ENCODE data around the gene MYO6.

The MYO6 gene

DNA sequence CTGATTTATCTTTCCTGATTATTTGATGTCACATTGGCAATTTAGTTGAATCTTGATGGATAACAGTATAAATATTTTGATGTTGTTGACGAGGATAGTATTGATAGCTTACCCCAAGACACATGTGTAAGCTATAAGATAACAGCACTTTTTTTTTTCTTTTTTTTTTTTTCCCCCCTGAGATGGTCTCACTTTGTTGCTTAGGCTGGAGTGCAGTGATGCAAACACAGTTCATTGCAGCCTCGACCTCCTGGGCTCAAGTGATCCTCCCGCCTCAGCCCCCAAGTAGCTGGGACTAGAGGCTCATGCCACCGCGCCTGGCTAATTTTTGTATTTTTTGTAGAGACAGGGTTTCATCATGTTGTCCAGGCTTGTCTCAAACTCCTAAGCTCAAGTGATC is 21.8 kb downstream of the MYO6 start:
- no peak for FAIRE-seq

DNA sequence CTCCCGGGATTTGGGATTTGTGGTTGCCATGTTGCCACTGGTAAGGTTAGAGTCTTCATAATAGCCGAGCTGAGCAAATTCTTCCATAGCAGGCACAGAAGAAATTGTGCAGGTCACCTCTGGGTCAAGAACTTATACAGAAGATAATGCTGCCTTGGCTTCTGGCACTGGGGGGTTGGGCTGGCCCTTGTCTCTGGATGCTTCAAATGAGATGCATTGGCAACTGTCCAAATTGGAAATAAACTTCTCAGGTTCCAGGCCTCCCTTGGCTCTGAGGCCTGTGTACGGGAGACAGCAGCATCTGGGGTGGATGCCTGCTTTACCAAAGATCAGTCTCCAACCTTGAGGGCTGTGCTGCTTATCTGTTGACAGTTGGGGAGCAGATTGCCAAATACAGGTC is 26.2 kb downstream of the MYO6 start:
- FAIRE-seq = no peak

DNA sequence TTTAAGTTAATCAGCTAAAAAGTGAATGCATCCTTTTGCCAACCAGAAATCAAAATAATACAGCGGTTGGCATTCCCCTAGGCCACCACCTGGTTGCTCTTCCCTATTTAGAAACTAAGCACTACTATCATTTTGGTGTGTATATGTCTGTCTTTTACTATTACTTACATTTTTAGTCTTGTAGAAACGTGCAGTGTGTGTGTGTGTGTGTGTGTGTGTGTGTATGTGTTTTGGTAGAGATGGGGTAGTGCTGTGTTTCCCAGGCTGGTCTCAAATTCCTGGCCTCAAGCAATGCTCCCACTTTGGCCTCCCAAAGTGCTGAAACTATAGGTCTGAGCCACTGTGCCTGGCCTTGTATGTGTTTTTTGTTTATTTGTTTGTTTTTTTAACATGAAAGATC is 27.4 kb downstream of the MYO6 start:
- no peak for FAIRE-seq

DNA sequence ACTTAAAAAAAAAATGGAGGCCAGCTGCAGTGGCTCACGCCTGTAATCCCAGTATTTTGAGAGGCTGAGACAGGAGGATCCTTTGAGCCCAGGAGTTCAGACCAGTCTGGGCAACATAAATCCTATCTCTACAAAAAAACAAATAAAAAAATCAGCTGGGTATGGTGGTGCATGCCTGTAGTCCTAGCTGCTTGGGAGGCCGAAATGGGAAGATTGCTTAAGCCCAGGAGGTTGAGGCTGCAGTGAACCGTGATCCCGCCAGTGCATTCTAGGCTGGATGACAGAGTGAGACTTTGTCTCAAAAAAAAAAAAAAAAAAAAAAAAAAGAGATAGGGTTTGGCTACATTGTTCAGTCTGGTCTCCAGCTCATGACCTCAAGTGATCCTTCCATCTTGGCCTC is 29.7 kb downstream of the MYO6 start:
- FAIRE-seq = no peak

DNA sequence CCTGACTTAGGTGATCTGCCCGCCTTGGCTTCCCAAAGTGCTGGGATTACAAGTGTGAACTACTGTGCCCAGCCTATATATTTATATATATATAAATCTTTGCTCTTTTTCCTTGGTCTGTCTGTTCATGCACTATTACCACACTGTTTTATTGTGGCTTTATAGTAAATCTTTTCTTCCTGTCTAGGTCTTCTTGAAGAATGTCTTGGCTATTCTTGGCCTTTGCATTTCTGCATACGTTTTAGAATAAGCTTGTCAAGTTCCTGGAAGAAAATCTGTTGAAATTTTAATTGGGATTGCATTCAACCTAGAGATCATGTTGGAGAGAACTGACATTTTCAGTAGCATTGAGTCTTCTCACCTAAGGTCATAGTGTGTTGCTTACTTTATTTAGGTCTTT is 37.1 kb downstream of the MYO6 start:
- no peak for FAIRE-seq

DNA sequence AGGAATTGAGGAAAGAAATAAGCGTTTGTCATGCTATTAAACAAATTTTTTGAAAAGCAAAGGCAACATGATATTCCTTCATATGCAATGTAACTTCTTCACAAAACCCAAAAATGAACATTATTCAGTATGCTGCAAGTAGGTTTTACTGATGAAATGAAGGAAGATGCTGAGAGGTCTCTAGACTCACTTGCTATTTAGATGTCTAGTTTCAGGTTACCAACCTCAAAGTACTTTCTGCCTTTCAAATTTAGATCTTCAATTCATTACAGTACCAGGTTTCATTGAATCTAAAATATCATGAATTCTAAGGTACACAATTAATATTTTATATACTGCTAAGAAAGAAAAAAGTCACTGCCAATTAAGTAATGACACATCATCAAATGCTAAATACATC is 39.9 kb downstream of the MYO6 start:
- no peak for FAIRE-seq

DNA sequence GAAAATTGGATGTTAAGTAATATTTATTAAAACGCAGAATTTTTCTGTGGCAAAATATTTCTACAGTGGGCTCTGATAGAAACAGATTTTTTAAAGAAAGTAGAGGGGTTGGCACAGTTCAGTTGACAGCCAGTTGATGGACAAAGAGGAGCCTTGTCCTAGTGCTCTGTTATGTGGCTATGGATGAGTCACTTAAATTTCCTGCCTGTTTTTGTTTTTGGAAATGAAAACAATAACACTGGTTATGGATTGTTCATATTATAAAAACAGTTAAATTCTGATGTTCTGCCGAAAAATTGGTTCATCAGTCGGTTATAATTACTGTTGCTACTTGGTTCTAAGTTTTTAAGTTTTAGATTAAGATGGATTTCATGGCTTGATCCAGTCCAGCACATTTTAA is 42.8 kb downstream of the MYO6 start:
- FAIRE-seq = no peak

DNA sequence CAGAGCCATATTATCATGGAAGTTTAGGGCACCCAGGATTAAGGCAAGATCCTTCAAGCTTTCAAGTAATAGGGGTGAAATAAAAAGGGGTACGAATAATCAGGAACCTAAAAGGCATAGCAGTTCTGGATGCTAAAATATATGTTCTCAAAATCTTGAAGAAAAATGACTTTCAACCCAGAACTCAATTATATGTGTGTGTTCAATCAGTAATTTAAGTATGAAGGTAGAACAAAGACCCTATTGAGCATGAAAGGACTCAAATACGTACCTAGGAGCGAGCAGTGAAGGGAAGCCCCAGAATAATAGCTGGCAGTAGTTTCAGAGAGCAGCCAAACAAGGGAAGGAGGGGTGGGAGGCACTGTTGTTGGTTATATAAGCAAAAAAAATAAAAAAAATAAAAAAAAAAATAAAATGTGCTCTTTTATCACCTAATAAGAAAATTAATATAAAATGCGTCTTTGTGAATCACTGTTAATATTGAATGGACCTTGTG is 45.4 kb downstream of the MYO6 start:
- no peak for FAIRE-seq

DNA sequence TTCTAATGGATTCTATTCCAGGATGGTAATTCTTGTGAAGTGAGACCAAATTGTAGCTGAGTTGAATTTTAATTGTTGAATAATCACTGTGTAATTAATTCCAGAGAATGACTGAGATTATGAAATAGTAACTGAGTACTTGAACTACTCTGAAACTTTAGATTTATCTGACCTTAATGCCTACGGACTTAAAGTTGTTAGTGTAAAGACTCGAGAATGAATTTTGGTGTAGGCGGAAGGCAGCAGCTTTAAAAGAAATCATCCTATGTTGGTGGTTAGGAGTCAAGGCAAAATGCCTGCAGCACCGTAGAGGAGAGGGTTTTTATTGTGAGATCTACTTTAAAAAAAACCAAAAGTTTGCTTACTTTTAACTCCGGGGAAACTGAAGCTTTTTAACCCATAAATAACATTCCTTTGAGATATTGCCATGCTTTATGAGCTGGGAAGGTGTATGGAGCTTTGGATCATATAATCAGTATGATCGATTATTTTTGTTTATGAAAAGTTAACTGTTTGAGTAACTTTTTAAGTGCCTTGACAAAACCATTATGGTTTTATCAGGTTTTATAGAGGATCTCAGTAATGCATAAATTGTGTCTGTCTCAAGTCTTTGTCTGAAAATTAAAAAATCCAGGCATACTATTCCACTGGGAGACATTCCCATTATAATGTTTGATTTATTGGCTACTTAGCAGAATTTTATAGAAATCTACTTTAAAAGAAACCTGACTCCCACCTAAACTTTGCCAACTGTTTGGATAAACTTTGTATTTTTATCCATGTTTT is 46.1 kb downstream of the MYO6 start:
- FAIRE-seq = no peak

DNA sequence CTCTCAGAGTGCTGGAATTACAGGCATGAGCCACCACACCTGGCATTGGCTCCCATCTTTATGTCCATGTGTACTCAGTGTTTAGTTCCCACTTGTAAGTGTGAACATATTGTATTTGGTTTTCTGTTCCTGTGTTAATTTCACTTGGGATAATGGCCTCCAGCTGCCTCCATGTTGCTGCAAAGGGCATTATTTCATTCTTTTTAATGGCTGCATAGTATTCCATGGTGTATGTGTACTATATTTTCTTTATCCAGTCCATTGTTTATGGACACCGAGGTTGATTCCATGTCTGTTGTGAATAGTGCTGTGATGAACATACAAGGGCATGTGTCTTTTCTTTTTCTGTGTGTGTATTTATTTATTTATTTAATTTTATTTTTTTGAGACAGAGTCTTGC is 47.7 kb downstream of the MYO6 start:
- FAIRE-seq = no peak

DNA sequence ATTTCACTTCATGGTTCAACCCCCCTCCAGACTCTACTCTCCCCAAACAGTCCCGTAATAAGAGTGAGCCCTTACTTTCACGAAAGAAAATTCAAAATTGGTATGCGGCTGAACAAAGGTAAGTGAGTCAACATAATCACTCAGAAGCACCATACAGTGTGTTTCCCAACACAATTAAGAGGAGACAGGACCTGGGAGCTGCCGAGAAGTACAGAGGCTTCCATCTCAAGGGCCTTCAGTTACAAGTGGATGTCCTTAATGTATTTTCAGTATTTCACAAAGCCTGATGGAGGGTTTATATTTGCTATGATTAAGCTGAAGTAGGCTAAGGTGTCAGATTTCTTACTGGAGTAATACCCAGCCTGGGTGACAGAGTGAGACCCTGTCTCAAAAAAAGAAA is 51.1 kb downstream of the MYO6 start:
- no peak for FAIRE-seq

DNA sequence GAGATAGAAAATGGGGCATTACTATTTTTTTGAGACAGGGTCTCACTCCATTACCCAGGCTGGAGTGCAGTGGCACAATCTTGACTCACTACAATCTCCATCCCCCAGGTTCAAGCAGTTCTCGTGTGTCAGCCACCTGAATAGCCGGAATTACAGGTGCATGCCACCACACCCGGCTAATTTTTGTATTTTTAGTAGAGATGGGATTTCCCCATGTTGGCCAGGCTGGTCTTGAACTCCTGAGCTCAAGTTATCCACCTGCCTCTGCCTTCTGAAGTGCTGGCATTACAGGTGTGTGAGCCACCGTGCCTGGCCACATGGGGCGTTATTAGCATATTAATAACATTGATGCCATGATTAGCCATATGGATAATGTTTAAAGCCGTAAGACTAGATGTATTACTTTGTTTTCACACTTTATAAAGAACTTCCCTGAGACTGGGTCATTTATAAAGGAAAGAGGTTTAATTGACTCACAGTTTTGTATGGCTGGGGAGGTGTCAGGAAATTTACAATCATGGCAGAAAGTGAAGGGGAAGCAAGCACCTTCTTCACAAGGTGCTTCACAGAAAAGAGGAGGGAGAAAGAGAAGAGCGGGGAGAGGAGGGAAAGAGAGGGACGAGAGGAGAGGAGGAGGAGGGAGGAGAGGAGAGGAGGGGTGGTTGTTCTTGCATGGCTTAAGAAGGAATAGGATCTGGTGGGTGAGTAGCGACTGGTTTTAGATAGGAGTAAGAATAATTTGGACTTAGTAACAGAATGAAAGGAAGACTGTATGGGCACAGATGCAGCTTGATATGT is 51.9 kb downstream of the MYO6 start:
- FAIRE-seq = no peak

DNA sequence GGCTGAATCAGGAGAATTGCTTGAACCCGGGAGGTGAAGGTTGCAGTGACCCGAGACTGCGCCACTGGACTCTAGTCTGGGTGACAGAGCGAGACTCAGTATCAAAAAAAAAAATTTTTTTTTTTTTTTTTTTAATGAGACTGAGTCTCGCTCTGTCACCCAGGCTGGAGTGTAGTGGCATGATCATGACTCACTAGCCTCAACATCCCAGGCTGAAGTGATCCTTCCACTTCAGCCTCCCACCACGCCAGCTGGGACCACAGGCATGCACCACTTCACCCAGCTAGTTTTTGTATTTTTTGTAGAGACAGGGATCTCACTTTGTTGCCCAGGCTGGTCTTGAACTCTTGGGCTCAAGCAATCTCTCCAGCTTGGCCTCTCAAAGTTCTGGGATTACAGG is 53.3 kb downstream of the MYO6 start:
- no peak for FAIRE-seq

DNA sequence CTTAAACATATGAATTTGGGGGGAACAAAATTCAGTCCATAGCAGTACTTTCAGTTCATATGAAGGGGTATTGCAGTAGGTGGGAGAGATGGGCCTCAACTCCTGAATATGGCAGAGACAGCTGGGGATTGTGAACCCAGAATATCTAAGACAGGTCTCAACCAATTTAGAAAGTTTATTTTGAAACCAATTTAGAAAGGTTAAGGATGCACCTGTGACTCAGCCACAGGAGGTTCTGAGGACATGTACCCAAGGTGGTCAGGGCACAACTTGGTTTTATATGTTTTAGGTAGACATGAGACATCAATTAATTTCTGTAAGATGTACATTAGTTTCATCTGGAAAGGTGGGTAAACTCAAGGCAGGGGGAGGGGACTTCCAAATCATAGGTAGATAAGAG is 59.5 kb downstream of the MYO6 start:
- FAIRE-seq = no peak

DNA sequence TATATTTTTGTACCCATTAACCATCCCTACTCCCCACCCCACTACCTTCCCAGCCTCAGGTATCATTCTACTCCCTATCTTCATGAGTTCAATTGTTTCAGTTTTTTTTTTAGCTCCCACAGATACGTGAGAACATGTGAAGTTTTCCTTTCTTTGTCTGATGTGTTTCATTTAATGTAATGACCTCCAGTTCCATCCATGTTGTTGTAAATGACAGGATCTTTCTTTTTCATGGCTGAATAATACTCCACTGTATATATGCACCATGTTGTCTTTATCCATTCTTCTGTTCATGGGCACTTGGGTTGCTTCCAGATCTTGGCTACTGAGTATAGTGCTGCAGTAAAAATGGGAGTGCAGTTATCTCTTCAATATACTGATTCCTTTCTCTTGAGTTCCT is 63.5 kb downstream of the MYO6 start:
- FAIRE-seq = no peak

DNA sequence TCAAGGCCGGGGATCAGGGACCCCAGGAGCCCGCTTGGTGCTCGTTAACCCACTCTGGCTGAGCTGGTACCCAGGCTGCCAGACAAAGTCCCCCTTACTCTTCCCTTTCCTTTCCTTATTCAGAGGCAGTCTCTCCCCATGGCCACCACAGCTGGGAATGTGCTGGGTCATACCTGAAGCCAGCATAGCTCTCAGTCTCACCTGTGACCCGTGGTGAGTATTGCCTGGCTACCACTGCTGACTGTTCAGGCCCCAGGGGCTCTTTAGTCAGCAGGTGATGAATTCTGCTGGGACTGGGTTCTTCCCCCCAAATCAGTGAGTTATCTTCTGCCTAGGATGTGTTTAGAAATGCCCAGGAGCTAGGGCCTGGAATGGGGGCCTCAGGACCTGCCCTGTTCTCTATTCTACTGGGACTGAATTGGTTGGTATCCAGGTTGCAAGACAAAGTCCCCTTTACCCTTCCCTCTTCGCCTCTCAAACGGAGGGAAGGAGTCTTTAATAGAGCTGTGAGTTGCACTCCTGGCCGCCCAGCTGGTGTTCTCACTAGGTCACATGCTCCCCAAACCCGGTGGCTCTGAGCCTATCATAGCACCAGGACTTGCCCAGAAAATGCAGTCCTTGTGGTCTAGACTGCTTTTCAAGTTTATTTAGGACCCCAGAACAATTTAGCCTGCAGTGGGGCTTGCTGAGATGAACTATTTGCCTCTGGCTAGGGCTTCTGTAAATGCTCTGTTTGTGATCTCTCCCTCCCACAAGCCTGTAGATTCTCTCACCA is 64.6 kb downstream of the MYO6 start:
- no peak for FAIRE-seq

DNA sequence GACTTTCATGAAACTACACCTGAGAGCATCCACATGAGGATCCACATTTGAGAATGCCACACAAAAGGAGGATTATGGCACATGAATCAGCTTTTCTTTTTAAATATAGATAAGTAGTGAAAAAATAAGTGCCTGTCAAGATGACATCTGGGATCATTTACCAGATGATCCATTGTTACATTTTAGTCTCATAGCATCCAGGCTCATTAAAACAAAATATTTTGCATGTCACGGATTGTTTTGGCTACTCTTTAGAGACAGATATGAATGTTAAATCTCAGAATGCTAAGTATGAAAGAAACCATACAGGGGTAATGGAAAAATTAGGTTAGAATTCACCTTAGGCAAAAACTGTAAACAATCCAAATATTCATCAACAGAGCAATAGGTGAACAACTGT is 66.7 kb downstream of the MYO6 start:
- no peak for FAIRE-seq

DNA sequence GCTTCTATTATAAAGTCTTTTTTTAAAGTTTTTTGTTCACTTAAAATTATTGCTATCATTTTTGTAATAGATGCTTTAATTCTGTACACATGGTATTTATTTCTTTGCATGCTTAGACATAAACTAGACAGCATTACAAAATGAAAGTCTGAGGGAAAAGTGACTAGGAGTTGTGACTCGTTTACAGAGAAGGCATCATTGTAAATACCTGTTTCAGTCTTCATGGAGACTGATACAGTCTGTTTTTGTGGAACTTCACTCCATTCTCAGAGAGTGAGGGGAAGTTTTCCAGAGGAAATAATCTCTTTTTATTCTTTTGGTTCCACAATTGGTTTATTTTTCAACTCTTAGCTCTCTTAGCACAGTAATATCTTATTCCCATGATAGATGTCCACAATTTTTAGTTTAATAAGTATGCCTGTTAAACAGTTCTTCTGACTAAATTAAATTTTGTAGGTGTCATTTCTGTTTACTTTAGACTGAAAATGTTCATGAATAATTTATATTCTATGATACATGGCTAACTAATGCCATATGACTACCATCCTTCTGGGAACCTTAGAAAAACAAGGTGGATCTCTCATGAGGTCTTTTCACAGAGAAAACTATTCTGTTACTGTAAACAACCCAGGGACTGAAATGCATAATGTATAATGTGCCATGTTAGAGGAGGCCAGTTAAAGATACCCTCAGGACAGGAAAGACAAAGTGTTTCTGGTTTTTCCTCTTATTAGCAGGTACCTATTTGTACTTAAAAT is 69.2 kb downstream of the MYO6 start:
- peak; percentile 66 for FAIRE-seq

DNA sequence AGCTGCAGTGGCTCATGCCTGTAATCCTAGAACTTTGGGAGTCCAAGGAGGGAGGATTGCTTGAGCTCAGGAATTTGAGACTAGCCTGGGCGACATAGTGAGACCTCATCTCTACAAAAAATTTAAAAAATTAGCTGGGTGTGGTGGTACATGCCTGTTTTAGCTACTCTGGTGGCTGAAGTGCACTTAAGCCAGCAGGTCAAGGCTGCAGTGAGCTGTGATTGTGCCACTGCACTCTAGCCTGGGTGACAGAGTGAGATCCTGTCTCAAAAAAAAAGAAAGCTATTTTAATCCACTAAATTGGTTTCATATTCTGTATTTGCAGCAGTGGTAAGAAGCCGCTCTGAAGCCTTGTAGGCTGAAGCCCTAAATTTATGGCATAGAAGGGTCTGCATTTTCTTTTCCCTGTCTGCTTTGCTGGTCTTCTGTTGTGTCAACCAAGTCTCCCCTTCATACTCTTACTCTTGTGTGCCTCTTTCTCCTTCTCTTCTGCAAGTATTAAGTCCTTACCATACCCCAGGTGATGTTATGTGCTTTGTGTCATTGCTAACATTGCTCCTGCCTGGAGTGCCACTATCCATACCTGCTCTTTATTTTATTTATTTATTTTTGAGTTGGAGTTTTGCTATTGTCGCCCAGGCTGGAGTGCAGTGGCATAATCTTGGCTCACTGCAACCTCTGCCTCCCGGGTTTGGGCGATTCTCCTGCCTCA is 70.9 kb downstream of the MYO6 start:
- FAIRE-seq = no peak

DNA sequence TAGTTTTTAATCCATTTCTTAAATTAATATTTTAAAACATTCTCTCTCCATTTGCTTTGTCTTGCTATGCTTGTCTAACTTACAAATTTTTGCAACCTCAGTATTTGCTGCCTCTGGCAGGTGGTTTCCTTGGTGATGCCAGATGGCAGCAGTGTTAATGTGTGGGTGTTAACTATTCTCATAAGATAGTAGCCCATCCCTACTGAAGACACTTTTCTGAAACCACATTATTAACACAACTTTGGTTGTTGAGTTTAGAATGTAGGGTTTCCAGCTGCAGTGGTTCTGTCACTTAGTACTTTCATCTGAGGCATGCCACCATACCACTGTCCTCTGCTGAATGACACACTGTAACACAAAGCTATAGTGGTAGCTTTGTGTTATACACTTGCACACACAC is 75.1 kb downstream of the MYO6 start:
- peak; percentile 92 for FAIRE-seq

DNA sequence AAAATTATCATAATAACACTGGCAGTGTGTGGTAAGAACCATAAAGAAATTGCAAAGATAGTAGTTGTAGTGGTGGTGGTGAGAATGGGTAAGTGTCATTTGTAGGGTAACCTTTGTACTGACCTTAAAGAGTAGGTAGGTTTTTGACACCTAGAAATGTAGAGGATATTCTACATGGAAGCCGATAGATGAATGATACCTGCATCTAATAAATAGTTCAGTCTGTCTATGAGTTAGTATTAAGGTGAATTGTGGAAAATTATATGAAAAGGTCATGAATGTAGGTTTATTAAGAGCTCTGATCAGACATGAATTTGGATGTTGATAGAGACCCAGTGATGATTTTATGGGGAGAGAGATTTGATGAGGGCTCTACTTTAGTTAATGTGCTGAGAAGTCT is 78.1 kb downstream of the MYO6 start:
- no peak for FAIRE-seq

All from islet of Langerhans (tissue), 1 donor.